Liver (tissue), 9 donors: ENCODE results near the gene UBXN6. TPM values are rescaled to one million over a fixed set of nuclear protein-coding genes. Genes with fewer than 3 reads are reported as not detected.

Experiments
- DNase-seq: peaks from one replicate; pipeline ENCODE4 v3.0.0-alpha.2; 2017; ENCODE audit warnings: low spot score
- H3K27ac ChIP-seq, 2 donors: one replicate each; pipeline ENCODE4 v1.7.0; 2013; ENCODE audit warnings: inconsistent platforms in 2 of 2, low read length in 2 of 2, control low read depth in 1 of 2, low read depth in 1 of 2, mild to moderate bottlenecking in 1 of 2
- H3K27me3 ChIP-seq, 4 donors: one replicate each; pipeline versions ENCODE4 v1.6.1 to v1.7.0; 2013; ENCODE audit warnings: low read length in 3 of 4, inconsistent platforms in 1 of 4, mild to moderate bottlenecking in 1 of 4, moderate library complexity in 1 of 4; ENCODE audit not compliant: control insufficient read depth in 4 of 4, insufficient read depth in 4 of 4
- H3K36me3 ChIP-seq, 4 donors: one replicate each; pipeline versions ENCODE4 v1.6.1 to v1.7.0; 2013; ENCODE audit warnings: low read length in 3 of 4, mild to moderate bottlenecking in 3 of 4, low read depth in 1 of 4, moderate library complexity in 1 of 4; ENCODE audit not compliant: control insufficient read depth in 4 of 4, insufficient read depth in 3 of 4
- H3K4me1 ChIP-seq, 4 donors: one replicate each; pipeline versions ENCODE4 v1.6.1 to v1.7.0; 2013; ENCODE audit warnings: low read length in 3 of 4, mild to moderate bottlenecking in 3 of 4, moderate library complexity in 1 of 4; ENCODE audit not compliant: control insufficient read depth in 4 of 4, insufficient read depth in 4 of 4
- H3K4me3 ChIP-seq, 3 donors: one replicate each; pipeline versions ENCODE4 v1.6.1 to v1.7.0; 2013; ENCODE audit warnings: low read length in 3 of 3, control low read depth in 1 of 3, low read depth in 1 of 3, mild to moderate bottlenecking in 1 of 3
- H3K9ac ChIP-seq, 2 donors: one replicate each; pipeline ENCODE4 v1.7.0; 2013; ENCODE audit warnings: low read length in 2 of 2, mild to moderate bottlenecking in 2 of 2, moderate library complexity in 2 of 2, control low read depth in 1 of 2, low read depth in 1 of 2
- H3K9me3 ChIP-seq, 4 donors: one replicate each; pipeline versions ENCODE4 v1.6.1 to v1.7.0; 2013; ENCODE audit warnings: low read length in 3 of 4; ENCODE audit not compliant: control insufficient read depth in 4 of 4
- EGR1 ChIP-seq, 2 donors: IDR thresholded peaks; 2 replicates each; pipeline ENCODE4 v1.6.1; 2016 to 2018; ENCODE audit warnings: antibody characterized with exemption in 2 of 2, low read depth in 2 of 2
- FOXA1 ChIP-seq: IDR thresholded peaks from 2 replicates; pipeline ENCODE4 v1.6.1; 2016; ENCODE audit warnings: antibody characterized with exemption
- FOXA2 ChIP-seq: IDR thresholded peaks from 2 replicates; pipeline ENCODE4 v1.6.1; 2016; ENCODE audit warnings: antibody characterized with exemption
- GABPA ChIP-seq, 2 donors: IDR thresholded peaks in 1 of 2; conservative IDR thresholded peaks in 1 of 2; 2 replicates each; pipeline ENCODE4 v1.6.1; 2016; ENCODE audit warnings: antibody characterized with exemption in 2 of 2, mild to moderate bottlenecking in 1 of 2, moderate library complexity in 1 of 2
- HNF4A ChIP-seq, 2 donors: conservative IDR thresholded peaks; 2 replicates each; pipeline ENCODE4 v1.6.1; 2016; ENCODE audit warnings: antibody characterized with exemption in 2 of 2, mild to moderate bottlenecking in 2 of 2
- HNF4G ChIP-seq: IDR thresholded peaks from 2 replicates; pipeline ENCODE4 v1.6.1; 2016; ENCODE audit warnings: antibody characterized with exemption
- JUND ChIP-seq, 2 donors: IDR thresholded peaks; 2 replicates each; pipeline ENCODE4 v1.6.1; 2016; ENCODE audit warnings: antibody characterized with exemption in 2 of 2
- NR2F2 ChIP-seq: IDR thresholded peaks from 2 replicates; pipeline ENCODE4 v1.6.1; 2016; ENCODE audit warnings: antibody characterized with exemption
- RAD21 ChIP-seq, 2 donors: IDR thresholded peaks; 2 replicates each; pipeline ENCODE4 v1.6.1; 2016; ENCODE audit warnings: antibody characterized with exemption in 2 of 2, mild to moderate bottlenecking in 2 of 2
- RXRA ChIP-seq, 2 donors: IDR thresholded peaks; 2 replicates each; pipeline ENCODE4 v1.6.1; 2017 to 2018; ENCODE audit warnings: antibody characterized with exemption in 2 of 2, mild to moderate bottlenecking in 1 of 2
- SP1 ChIP-seq: IDR thresholded peaks from 2 replicates; pipeline ENCODE4 v1.6.1; 2018; ENCODE audit warnings: antibody characterized with exemption, mild to moderate bottlenecking
- TAF1 ChIP-seq: conservative IDR thresholded peaks from 2 replicates; pipeline ENCODE4 v1.6.1; 2016; ENCODE audit warnings: antibody characterized with exemption, mild to moderate bottlenecking
- YY1 ChIP-seq: IDR thresholded peaks from 2 replicates; pipeline ENCODE4 v1.6.1; 2016; ENCODE audit warnings: antibody characterized with exemption, mild to moderate bottlenecking
- WGBS: extraction: QIAGEN DNeasy Blood & Tissue Kit; methylation state at CpG from one replicate; pipeline ENCODE4 v1.1.7; 2013; 5-methylcytosine and 5-hydroxymethylcytosine counted together
- polyA plus RNA-seq, 2 donors: library from polyadenylated mRNA; stranded (reverse) in 1 of 2; unstranded in 1 of 2; fragments of 200-250 nt in 1 of 2; fragments of >200 nt in 1 of 2; fragmentation: Nextera tagmentation in 1 of 2; extraction: Ambion mirVana in 1 of 2; gene quantifications; one replicate each; pipeline versions ENCODE4 v1.2.1 to v1.2.3, GENCODE V29; 2013 to 2015
- total RNA-seq, 2 donors: library from RNA; depleted of rRNA; stranded (reverse); fragments of >200 nt; gene quantifications; one replicate each; pipeline ENCODE4 v1.2.3, GENCODE V29; 2014
- TF ChIP-seq, protein P1 (sequence below): IDR thresholded peaks from 2 replicates; pipeline ENCODE4 v1.6.1; 2016; ENCODE audit warnings: antibody characterized with exemption
- TF ChIP-seq, protein P2 (sequence below): IDR thresholded peaks from 2 replicates; pipeline ENCODE4 v1.6.1; 2016; ENCODE audit warnings: antibody characterized with exemption
- TF ChIP-seq, protein P3 (sequence below): fragments of 150-350 bp; IDR thresholded peaks from 2 replicates; pipeline ENCODE4 v1.5.1; 2017; ENCODE audit warnings: improper control_type of control experiment, low read depth, low read length; ENCODE audit not compliant: missing input control
- TF ChIP-seq, protein P4 (sequence below): IDR thresholded peaks from 2 replicates; pipeline ENCODE4 v1.6.1; 2016; ENCODE audit warnings: antibody characterized with exemption
- TF ChIP-seq, protein P5 (sequence below): IDR thresholded peaks from 2 replicates; pipeline ENCODE4 v1.6.1; 2016; ENCODE audit warnings: antibody characterized with exemption, mild to moderate bottlenecking
- donor health status: healthy.
- donor health status: healthy.
- donor health status: healthy.
- donor health status: healthy.
- donor health status: healthy.

Gene UBXN6
- total and polyA plus RNA-seq, 4 donors = 33.0 to 92.3 (median 54.0) TPM

DNA sequence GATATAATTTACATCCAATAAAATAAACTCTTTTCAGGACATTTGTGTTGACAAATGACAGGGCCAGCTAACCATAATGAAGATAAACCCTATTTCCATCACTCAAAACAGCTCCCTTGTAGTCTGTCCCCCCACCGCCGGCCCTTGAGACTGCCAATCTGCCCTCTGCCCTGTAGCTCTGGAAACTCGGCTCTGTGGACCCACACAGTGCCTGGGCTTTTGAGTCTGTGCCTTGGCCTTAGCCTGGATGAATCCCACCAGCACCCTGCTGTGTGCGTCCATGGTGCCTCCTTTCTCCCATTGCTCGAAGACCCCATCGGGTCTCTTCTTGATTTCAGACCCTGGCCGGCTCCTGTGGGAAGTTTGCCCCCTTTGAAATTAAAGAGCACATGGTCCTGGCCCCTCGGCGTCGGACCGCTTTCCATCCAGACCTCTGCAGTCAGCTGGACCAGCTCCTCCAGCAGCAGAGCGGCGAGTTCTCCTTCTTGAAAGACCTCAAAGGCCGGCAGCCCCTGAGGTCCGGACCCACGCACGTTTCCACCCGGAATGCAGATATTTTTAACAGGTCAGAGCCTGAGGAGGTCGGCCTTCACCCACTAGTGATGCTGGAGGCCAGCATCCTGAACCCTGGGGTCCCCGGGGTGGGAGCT, 29.1 kb downstream of the UBXN6 start:
- WGBS = 97% methylated on average over 20 of the region's 20 CpGs
- Histone ChIP-seq H3K4me1 (no peaks in the 10 kb centered on the region), H3K27ac (no peak overlapping the region), H3K27me3 (no peaks in the 10 kb centered on the region), H3K4me3 (no peak overlapping the region), H3K9ac (no peak overlapping the region), H3K36me3 (peaks cover 0 to 7% (median 2%) of the 10 kb centered on the region in 4 donors), H3K9me3 (no peaks in the 10 kb centered on the region)
- DNase-seq = no peak
- TF ChIP-seq, protein P1, sequence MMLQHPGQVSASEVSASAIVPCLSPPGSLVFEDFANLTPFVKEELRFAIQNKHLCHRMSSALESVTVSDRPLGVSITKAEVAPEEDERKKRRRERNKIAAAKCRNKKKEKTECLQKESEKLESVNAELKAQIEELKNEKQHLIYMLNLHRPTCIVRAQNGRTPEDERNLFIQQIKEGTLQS = no peak
- TF ChIP-seq, protein P2, sequence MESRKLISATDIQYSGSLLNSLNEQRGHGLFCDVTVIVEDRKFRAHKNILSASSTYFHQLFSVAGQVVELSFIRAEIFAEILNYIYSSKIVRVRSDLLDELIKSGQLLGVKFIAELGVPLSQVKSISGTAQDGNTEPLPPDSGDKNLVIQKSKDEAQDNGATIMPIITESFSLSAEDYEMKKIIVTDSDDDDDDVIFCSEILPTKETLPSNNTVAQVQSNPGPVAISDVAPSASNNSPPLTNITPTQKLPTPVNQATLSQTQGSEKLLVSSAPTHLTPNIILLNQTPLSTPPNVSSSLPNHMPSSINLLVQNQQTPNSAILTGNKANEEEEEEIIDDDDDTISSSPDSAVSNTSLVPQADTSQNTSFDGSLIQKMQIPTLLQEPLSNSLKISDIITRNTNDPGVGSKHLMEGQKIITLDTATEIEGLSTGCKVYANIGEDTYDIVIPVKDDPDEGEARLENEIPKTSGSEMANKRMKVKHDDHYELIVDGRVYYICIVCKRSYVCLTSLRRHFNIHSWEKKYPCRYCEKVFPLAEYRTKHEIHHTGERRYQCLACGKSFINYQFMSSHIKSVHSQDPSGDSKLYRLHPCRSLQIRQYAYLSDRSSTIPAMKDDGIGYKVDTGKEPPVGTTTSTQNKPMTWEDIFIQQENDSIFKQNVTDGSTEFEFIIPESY = no peak
- TF ChIP-seq TAF1 (no peak), RXRA (IDR thresholded peaks at IDR 0.05) (no peak), FOXA2 (no peak), EGR1 (IDR thresholded peaks at IDR 0.05; ENCODE audit: low read depth in 2 of 2) (no peak), YY1 (no peak), RAD21 (IDR thresholded peaks at IDR 0.05) (no peak), FOXA1 (no peak), HNF4A (conservative IDR thresholded peaks at IDR 0.05) (no peak), HNF4G (no peak), SP1 (no peak), NR2F2 (no peak), JUND (IDR thresholded peaks at IDR 0.05) (no peak), GABPA (IDR thresholded peaks at IDR 0.05 in 1 of 2, conservative IDR thresholded peaks at IDR 0.05 in 1 of 2) (no peak)
- TF ChIP-seq, protein P3, sequence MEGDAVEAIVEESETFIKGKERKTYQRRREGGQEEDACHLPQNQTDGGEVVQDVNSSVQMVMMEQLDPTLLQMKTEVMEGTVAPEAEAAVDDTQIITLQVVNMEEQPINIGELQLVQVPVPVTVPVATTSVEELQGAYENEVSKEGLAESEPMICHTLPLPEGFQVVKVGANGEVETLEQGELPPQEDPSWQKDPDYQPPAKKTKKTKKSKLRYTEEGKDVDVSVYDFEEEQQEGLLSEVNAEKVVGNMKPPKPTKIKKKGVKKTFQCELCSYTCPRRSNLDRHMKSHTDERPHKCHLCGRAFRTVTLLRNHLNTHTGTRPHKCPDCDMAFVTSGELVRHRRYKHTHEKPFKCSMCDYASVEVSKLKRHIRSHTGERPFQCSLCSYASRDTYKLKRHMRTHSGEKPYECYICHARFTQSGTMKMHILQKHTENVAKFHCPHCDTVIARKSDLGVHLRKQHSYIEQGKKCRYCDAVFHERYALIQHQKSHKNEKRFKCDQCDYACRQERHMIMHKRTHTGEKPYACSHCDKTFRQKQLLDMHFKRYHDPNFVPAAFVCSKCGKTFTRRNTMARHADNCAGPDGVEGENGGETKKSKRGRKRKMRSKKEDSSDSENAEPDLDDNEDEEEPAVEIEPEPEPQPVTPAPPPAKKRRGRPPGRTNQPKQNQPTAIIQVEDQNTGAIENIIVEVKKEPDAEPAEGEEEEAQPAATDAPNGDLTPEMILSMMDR = no peak
- TF ChIP-seq, protein P4, sequence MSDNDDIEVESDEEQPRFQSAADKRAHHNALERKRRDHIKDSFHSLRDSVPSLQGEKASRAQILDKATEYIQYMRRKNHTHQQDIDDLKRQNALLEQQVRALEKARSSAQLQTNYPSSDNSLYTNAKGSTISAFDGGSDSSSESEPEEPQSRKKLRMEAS = no peak
- TF ChIP-seq, protein P5, sequence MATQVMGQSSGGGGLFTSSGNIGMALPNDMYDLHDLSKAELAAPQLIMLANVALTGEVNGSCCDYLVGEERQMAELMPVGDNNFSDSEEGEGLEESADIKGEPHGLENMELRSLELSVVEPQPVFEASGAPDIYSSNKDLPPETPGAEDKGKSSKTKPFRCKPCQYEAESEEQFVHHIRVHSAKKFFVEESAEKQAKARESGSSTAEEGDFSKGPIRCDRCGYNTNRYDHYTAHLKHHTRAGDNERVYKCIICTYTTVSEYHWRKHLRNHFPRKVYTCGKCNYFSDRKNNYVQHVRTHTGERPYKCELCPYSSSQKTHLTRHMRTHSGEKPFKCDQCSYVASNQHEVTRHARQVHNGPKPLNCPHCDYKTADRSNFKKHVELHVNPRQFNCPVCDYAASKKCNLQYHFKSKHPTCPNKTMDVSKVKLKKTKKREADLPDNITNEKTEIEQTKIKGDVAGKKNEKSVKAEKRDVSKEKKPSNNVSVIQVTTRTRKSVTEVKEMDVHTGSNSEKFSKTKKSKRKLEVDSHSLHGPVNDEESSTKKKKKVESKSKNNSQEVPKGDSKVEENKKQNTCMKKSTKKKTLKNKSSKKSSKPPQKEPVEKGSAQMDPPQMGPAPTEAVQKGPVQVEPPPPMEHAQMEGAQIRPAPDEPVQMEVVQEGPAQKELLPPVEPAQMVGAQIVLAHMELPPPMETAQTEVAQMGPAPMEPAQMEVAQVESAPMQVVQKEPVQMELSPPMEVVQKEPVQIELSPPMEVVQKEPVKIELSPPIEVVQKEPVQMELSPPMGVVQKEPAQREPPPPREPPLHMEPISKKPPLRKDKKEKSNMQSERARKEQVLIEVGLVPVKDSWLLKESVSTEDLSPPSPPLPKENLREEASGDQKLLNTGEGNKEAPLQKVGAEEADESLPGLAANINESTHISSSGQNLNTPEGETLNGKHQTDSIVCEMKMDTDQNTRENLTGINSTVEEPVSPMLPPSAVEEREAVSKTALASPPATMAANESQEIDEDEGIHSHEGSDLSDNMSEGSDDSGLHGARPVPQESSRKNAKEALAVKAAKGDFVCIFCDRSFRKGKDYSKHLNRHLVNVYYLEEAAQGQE = no peak
